ENCODE measurements around the gene RASA3. TPM values are rescaled to one million over a fixed set of nuclear protein-coding genes. Genes with fewer than 3 reads are reported as not detected.
A peak's percentile ranks its signal among the peaks of the same experiment; 100 is the strongest.
"Not testable (repeated sequence)": the region's sequence is repeated elsewhere in the genome, so short reads cannot be mapped to it uniquely, and the experiment has no call there.

The RASA3 gene
- polyA plus RNA-seq, 1 donor = 19.6 TPM

DNA sequence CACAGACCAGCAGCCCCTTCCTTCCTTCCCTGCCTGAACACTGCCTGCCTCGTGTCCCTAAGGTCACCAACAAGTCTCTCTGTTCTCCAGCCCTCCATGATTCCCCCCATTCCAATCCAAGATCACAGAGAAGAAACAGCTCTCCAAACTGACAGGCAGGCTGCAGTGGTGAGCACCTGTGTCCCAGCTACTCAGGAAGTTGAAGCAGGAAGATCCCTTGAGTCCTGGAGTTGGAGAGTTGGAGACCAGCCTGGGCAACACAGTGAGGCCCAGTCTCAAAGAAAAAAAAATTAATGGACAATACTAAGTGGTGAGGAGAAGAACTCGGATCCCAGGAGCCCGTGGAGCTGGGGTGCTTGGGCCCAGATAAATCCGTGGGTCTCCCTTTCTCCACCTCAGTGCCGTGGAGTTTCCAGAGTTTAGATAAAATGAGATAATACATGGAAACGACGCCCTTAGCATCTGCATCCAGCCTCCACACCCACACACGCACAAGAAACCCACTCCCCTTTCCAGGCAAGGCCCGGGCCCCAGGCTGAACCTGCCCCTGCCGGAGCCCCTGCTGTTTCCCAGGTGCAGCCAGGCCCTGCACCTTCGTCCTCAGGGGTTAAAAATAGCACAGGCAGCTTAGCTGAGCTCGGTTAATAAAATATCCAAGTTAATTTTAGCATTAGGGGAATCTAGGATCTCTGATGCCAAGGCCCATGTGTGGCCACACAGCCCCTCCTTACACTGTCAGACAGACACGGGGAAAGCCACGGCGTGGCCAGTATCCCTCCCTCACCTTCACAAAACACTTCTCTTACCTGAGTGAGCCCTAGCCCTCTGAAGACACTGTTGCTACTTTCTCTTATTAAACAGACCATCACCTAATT lies 4.7 kb downstream of the RASA3 start:
- no peak for DNase-seq (ENCODE audit: low read depth)

- no peak for DNase-seq (ENCODE audit: low read depth)
Measured at GRCh38 chr13:114126789-114127472, 5.5 kb downstream of the RASA3 start.

GRCh38 chr13:114126086-114126485 lies 6.3 kb downstream of the RASA3 start:
- not testable (repeated sequence) for DNase-seq (ENCODE audit: low read depth)

GRCh38 chr13:114125589-114125988 lies 6.8 kb downstream of the RASA3 start:
- no peak for DNase-seq (ENCODE audit: low read depth)

DNA sequence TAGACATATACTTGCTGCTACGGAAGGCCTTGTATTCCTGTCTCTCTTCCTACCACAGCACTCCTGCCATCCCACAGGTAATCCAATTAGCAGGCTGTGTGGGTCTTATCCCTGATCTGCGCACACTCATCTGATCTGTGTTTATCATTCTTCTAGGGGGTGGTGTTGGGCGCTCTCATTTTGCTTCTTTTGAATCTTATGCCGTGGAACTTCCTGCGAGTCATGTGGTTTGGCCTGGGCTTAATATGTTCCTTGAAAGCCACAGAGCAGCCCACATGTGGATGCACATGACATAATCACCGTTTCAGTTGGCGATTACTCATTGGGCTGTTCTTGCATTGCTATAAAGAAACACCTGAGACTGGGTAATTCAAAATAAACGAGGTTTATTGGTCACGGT lies 7.5 kb downstream of the RASA3 start:
- no peak for DNase-seq (ENCODE audit: low read depth)

DNA sequence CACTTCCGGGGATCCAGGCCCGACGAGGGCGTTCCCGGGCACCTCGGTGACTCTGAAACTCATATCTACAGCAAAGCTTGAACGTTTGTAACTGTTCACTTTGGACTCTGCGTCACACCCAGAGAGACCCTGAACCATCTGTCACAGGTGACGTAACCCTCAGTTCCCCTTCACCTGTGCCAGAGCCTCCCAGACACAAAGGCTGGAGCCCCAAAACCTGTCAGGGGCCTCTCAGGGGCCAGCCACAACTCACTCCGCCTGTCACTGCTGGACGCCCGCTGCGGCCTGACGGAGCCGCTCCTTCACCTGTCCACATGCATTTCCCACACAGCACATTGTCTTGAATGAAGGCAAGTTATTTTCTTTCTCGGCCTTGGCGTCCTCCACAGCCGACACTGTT lies 8.0 kb downstream of the RASA3 start:
- no peak for DNase-seq (ENCODE audit: low read depth)

- no peak for DNase-seq (ENCODE audit: low read depth)
Measured at GRCh38 chr13:114123876-114124275, 8.5 kb downstream of the RASA3 start.

DNA sequence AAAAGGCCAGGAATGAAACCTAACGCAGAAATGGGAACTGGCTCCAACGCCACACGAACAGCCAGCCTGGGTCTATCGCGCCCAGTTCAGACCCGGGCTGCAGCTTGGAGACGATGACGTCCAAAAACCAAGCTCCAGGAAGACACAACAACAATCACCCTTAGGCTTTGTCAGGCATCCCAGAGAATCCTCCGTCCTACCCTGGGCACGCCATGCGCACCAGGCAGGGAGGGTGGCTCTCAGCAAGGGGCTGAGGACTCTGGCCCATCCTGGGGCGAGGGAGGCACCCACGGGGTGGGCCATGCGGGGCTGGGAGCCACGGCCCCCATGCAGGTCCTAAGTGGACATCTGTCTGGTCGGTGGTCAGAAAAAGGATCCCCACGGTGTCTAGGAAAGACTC lies 9.0 kb downstream of the RASA3 start:
- no peak for DNase-seq (ENCODE audit: low read depth)

- no peak for DNase-seq (ENCODE audit: low read depth)
Measured at GRCh38 chr13:114122591-114123211, 9.7 kb downstream of the RASA3 start.

- DNase-seq (ENCODE audit: low read depth) = no peak
Measured at GRCh38 chr13:114122127-114122511, 10.3 kb downstream of the RASA3 start.

- no peak for DNase-seq (ENCODE audit: low read depth)
Measured at GRCh38 chr13:114121496-114122126, 10.8 kb downstream of the RASA3 start.

GRCh38 chr13:114121031-114121430 lies 11.4 kb downstream of the RASA3 start:
- DNase-seq (ENCODE audit: low read depth) = no peak

- no peak for DNase-seq (ENCODE audit: low read depth)
Measured at GRCh38 chr13:114120591-114121011, 11.8 kb downstream of the RASA3 start.

DNA sequence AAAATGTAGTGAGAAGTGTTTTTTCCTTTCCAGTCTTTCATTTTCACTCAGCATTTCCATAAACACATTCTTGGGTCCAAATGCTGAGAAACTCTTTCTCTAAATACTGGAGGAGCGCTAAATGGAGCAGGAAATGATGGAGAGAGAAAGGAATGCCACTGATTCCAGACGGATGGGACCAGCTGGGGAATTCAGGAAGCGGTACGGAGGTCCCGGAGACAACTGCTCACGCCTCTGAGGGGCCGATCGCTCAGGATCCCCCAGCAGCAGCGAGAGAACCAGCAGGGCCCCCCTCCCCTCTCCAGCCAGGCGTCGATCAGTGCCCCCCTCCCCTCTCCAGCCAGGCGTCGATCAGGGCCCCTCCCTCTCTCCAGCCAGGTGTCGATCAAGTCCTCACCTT lies 13.2 kb downstream of the RASA3 start:
- peak; percentile 89 for DNase-seq (ENCODE audit: low read depth)

DNA sequence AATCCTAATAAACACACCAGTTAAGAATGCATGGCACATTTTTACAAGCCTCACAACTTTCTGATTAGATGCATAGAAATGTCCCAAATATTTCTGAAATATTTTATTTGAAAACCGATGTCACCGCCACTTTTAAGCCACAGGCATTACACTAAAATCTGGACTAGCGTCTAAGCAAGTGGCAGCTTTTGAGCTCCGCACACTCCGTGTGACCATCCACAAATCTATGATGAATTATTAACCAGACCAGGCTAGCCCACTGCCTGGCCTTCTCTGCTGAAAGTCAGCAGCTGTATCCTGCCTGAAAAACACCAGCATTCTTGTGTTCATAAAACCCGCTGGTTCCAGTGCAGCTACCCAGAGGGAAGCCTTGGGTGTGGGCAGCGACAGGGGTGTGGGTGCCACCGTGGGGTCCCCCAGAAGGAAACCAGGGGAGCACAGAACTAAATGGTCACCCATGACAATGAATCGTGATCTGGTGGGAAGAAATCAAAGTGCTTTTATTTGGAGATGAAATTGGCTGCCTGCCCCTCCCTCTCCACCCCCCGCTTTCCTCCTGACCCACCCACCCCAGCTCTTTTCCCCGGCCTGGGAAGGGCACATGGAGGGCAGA lies 13.8 kb downstream of the RASA3 start:
- no peak for DNase-seq (ENCODE audit: low read depth)

- no peak for DNase-seq (ENCODE audit: low read depth)
Measured at GRCh38 chr13:114118086-114118485, 14.3 kb downstream of the RASA3 start.

- not testable (repeated sequence) for DNase-seq (ENCODE audit: low read depth)
Measured at GRCh38 chr13:114117341-114117874, 15.0 kb downstream of the RASA3 start.

DNA sequence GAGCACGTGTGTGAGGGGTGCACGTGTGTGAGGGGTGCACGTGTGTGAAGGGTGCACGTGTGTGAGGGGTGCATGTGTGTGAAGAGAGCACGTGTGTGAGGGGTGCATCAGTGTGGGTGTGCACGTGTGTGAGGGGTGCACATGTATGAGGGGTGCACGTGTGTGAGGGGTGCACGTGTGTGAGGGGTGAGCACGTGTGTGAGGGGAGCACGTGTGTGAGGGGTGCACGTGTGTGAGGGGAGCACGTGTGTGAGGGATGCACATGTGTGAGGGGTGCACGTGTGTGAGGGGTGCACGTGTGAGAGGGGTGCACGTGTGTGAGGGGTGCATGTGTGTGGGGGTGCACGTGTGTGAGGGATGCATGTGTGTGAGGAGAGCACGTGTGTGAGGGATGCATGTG lies 15.7 kb downstream of the RASA3 start:
- no peak for DNase-seq (ENCODE audit: low read depth)

DNA sequence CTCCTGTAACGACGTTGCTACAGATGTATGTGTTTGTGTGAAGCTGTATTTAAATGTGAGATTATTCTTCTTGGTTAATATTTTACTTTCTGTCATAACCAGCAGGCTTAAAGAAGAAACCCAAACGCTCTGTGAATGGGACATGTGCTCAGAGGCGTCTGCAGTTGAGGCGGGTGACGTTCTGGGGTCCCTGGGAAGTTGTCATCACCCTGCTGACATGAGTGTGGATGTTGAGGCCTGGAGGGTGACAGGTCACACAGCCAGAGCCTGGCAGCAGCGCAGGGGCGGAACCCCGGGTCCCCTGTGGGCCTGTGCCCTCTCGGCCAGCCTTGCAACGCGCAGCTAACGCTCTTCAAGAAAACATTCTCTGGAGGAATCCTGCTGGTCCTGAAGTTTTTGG lies 16.6 kb downstream of the RASA3 start:
- DNase-seq (ENCODE audit: low read depth) = no peak

DNA sequence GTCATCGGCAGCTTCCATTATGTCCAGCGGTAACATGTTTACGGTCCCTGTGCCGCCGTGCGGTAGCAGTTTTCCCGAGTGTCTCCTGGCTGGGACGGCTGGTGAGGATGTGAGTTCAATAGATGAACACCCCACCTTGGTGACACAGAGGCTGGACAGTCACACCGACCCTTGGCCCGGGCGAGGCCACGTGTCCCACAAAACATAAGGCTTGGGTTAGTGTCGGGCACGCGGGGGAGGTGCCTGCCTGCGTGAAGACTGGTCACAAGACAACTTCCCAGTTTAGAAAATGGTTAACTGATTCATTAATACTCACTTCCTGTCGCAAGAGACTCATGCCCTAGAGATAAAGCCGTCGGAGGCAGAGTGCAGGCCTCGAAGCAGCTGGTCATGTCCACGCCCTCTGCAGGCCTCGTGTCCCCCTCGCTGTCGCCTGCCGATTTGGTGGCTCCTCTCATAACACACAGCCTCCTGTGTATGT lies 17.2 kb downstream of the RASA3 start:
- DNase-seq (ENCODE audit: low read depth) = no peak

DNA sequence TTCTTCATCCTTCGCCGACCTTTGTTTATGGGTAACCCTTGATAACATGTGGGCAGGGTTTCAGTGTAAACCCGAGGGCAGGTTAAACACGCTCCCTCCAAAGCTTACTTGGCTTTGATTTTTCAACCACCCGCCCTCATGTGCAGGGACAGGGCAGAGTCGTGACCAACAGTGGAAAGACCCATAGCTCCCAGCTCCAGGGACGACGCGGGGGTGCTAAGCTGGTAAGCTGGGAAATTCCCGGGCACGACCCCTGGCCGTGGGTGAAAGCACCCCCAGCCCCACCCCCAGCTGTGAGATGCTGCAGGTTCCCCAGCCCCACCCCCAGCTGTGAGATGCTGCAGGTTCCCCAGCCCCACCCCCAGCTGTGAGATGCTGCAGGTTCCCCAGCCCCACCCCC lies 17.8 kb downstream of the RASA3 start:
- not testable (repeated sequence) for DNase-seq (ENCODE audit: low read depth)

Data from forelimb muscle (tissue), 1 donor.